ENCODE measurements around the gene HYLS1. TPM values are rescaled to one million over a fixed set of nuclear protein-coding genes. Genes with fewer than 3 reads are reported as not detected.

HYLS1 gene
- total and polyA plus RNA-seq, 2 experiments from 2014 or later = 14.6 to 25.7 TPM

GRCh38 chr11:125944350-125945010, 57.0 kb downstream of the HYLS1 start (continued):
- TF ChIP-seq ZNF462 (CRISPR knock-in tag; IDR thresholded peaks at IDR 0.05) (no peak), REST (IDR thresholded peaks at IDR 0.05; ENCODE audit: unreplicated experiment) (no peak), EZH2phosphoT487 (IDR thresholded peaks at IDR 0.05; ENCODE audit: unreplicated experiment) (no peak), ETS1 (IDR thresholded peaks at IDR 0.05) (no peak), ZNF331 (CRISPR knock-in tag; IDR thresholded peaks at IDR 0.05; ENCODE audit: low read depth) (no peak), NANOG (IDR thresholded peaks at IDR 0.05; ENCODE audit: borderline replicate concordance) (no peak)

Data from GM23338 (cell line).